OCI-LY7 (cell line): ENCODE data around the gene PCK1.

Experiments used
- CTCF ChIP-seq: fragments of 200-600 bp; sonication (generic); conservative IDR thresholded peaks from 2 replicates; pipeline ENCODE4 v1.5.1; 2014; ENCODE audit warnings: mild to moderate bottlenecking, antibody characterized with exemption, low read length, moderate library complexity, mixed read lengths
- EZH2phosphoT487 ChIP-seq: fragments of 200-600 bp; sonication (generic); IDR thresholded peaks from 2 replicates; pipeline ENCODE4 v1.6.1; 2018; ENCODE audit warnings: low read depth, borderline replicate concordance, mild to moderate bottlenecking, mixed run types, antibody characterized with exemption, low read length, moderate library complexity, mixed read lengths

GRCh38 chr20:57600320-57601210, 39.7 kb downstream of the PCK1 start:
- TF ChIP-seq CTCF, result no peak
- no peak for TF ChIP-seq EZH2phosphoT487
